ENCODE results near the gene AFF3.

DNA sequence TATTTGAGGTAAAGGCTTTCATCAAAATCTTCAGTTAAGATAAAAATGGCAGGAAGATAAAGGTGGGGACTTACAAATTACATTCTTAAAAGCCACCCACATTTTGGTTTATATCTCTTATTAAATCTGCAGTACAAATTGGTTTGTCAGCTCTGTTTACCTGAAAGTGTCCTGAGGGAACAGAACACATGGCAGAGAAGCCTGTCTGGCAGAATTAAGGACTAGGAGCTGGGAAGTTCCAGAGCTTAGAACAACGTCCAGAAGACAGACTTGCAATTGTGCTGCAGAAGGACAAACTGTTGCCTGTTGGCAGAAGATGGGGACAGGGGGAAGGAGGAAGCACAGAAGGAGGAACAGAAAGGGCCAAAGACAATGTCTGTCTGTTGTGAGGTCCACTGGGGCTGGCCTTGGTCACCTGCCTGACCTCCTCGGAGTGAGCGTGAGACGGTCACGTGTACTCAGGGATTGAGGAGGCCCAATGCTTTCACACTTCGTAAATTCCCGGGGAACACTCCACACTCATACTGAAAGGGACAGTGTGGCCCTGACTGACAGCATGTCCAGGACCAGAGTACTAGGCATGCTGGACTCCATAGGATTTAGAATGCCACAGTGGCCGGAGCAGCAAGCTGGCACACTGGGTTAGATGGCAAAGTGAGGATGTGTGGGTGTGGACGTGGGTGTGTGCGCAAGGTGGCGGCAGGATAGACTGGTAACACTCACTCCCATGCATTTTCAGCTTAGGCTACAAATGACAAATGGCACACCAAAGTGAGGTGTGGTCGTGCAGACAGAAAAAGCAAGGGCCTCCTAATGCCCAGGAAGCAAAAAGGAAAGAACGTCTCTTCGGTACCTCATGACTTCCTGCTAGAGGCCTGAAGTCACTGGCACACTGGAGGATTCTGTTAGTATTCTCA, 441.6 kb downstream of the AFF3 start:
- TF ChIP-seq, protein P1, sequence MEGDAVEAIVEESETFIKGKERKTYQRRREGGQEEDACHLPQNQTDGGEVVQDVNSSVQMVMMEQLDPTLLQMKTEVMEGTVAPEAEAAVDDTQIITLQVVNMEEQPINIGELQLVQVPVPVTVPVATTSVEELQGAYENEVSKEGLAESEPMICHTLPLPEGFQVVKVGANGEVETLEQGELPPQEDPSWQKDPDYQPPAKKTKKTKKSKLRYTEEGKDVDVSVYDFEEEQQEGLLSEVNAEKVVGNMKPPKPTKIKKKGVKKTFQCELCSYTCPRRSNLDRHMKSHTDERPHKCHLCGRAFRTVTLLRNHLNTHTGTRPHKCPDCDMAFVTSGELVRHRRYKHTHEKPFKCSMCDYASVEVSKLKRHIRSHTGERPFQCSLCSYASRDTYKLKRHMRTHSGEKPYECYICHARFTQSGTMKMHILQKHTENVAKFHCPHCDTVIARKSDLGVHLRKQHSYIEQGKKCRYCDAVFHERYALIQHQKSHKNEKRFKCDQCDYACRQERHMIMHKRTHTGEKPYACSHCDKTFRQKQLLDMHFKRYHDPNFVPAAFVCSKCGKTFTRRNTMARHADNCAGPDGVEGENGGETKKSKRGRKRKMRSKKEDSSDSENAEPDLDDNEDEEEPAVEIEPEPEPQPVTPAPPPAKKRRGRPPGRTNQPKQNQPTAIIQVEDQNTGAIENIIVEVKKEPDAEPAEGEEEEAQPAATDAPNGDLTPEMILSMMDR (IDR thresholded peaks at IDR 0.05; ENCODE audit: low read depth, low read length) = no peak
- no peak for TF ChIP-seq EZH2phosphoT487 (IDR thresholded peaks at IDR 0.05; ENCODE audit: low read depth)
